Effector memory CD4-positive, alpha-beta T cell (primary cell): ENCODE results near the gene ALDH9A1.
"Not testable (repeated sequence)": the region's sequence is repeated elsewhere in the genome, so short reads cannot be mapped to it uniquely, and the experiment has no call there.

Source experiments
- DNase-seq, 3 donors: peaks; one replicate each; pipeline ENCODE4 v3.0.0-alpha.2; 2020
- H3K27ac ChIP-seq: 2 replicates; pipeline ENCODE4 v1.7.0; 2013; ENCODE audit warnings: mild to moderate bottlenecking, low read length, moderate library complexity; ENCODE audit not compliant: insufficient read depth, poor library complexity, severe bottlenecking
- H3K27me3 ChIP-seq: replicated peaks from 2 replicates; pipeline ENCODE4 v1.7.0; 2013; ENCODE audit warnings: mild to moderate bottlenecking, low read length; ENCODE audit not compliant: insufficient read depth, control insufficient read depth, poor library complexity, severe bottlenecking
- H3K36me3 ChIP-seq: 2 replicates; pipeline ENCODE4 v1.7.0; 2013; ENCODE audit warnings: mild to moderate bottlenecking, low read length, moderate library complexity; ENCODE audit not compliant: control insufficient read depth, insufficient read depth
- H3K4me1 ChIP-seq: 2 replicates; pipeline ENCODE4 v1.7.0; 2013; ENCODE audit warnings: low read length, mild to moderate bottlenecking; ENCODE audit not compliant: control insufficient read depth, insufficient read depth, poor library complexity, severe bottlenecking
- H3K4me3 ChIP-seq: 2 replicates; pipeline ENCODE4 v1.7.0; 2013; ENCODE audit warnings: low read length, low read depth, mild to moderate bottlenecking; ENCODE audit not compliant: insufficient read depth, poor library complexity, severe bottlenecking
- H3K9me3 ChIP-seq: 2 replicates; pipeline ENCODE4 v1.7.0; 2013; ENCODE audit warnings: mild to moderate bottlenecking, low read length, moderate library complexity; ENCODE audit not compliant: control insufficient read depth

Gene ALDH9A1

DNA sequence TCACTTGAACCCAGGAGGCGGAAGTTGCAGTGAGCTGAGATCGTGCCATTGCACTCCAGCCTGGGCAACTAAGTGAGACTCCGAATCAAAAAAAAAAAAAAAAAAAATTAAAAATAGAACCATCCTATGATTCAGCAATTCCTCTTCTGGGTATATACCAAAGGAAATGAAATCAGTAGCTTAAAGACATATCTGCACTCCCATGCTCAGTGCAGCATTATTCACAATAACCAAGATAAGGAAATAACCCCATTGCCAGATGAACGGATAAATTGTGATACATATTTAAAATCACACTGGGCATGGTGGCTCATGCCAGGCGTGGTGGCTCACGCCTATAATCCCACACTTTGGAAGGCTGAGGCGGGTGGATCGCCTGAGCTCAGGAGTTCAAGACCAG is 23.8 kb downstream of the ALDH9A1 start:
- H3K27ac ChIP-seq: no peak overlapping the region
- H3K36me3 ChIP-seq: peaks cover 38% of the 10 kb centered on the region
- H3K9me3 ChIP-seq: no peaks in the 10 kb centered on the region
- no peak overlapping the region for H3K4me3 ChIP-seq
- DNase-seq: no peak
- H3K4me1 ChIP-seq: no peaks in the 10 kb centered on the region
- no peaks in the 10 kb centered on the region for H3K27me3 ChIP-seq

DNA sequence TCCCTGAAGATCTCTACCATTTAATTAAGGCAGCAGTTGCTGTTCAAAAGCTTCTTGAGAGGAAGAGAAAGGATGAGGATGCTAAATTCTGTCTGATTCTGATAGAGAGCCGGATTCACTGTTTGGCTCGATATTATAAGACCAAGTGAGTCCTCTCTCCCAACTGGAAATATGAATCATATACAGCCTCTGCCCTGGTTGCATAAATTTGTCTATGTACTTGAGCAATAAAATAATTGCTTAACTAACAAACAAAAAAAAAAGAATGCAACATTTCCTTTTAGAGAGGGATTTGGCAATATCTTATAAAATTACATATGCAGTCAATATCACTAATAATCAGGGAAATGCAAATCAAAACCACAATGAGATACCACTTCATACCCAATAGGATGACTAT is 26.8 kb downstream of the ALDH9A1 start:
- peaks cover 49% of the 10 kb centered on the region for H3K36me3 ChIP-seq
- no peaks in the 10 kb centered on the region for H3K4me1 ChIP-seq
- no peak for DNase-seq

DNA sequence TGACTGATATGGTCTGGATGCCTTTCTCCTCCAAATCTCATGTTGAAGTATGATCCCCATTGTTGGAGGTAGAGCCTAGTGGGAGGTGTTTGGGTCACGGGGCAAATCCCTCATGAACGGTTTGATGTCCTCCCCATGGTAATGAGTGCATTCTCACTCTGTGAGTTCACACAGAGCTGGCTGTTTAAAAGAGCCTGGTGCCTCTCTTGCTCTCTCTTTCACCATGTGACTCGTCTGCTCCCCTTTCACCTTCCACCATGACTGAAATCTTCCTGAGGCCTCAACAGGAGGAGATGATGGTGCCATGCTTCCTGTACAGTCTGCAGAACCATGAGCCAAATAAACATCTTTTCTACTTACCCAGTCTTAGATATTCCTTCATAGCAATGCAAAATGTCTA is 30.2 kb downstream of the ALDH9A1 start:
- Histone ChIP-seq H3K27ac (no peak overlapping the region), H3K4me3 (no peak overlapping the region), H3K36me3 (peaks cover 62% of the 10 kb centered on the region), H3K4me1 (no peaks in the 10 kb centered on the region), H3K27me3 (no peaks in the 10 kb centered on the region), H3K9me3 (no peaks in the 10 kb centered on the region)
- DNase-seq: no peak

More for the DNA sequence above, 26.8 kb downstream of the ALDH9A1 start:
- no peak overlapping the region for H3K27ac ChIP-seq
- H3K4me3 ChIP-seq: no peak overlapping the region
- H3K9me3 ChIP-seq: no peaks in the 10 kb centered on the region
- no peaks in the 10 kb centered on the region for H3K27me3 ChIP-seq

DNA sequence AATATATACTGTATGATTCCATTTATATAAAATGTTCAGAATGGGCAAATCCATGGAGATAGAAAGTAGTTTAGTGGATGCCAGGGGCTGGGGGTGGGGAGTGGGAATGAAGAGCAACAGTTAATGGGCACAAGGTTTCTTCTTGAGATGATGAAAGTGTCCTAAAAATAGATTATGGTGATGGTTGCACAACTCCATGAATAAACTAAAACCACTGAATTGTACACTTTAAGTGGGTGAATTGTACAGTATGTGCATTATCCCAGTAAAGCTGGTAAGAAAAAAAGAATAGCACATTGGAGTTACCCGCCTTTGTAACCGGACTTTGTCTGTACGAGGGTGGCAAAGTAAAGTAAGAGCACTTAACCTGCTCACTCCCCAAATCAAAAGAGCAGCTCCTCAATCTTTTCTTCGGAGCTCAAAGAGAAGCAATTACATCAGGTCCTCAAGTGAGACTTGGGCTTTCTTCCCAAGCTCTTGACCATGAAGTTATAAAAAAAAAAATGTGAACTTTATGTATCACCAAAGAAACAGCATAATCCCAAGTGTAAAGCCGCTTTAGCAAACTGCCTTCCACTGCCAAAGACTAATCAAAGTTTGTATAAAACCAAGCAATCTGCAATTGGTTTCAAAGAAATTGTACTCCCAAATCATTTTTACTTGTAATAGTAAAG is 32.1 kb downstream of the ALDH9A1 start:
- no peak overlapping the region for H3K27ac ChIP-seq
- H3K4me3 ChIP-seq: no peak overlapping the region
- no peak for DNase-seq
- no peaks in the 10 kb centered on the region for H3K9me3 ChIP-seq
- no peaks in the 10 kb centered on the region for H3K27me3 ChIP-seq
- H3K36me3 ChIP-seq: peaks cover 68% of the 10 kb centered on the region
- no peaks in the 10 kb centered on the region for H3K4me1 ChIP-seq

DNA sequence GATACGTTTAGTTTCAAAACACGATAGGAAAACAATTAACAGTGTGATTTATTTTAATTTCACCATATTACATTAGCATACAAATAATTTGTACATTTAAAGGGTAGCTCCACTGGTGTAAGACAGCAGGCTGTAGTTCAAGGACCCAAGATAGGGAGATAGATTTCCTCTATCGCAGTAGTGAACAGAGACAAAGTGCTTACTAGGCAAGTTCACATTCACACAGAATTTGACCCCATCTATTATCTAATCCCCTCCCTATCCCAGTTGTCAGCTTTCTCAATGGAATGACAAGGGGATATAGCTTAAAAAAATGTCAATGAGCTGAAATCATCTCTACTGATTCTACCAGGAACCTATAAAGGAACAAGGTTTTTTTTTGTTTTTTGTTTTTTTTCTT is 36.2 kb downstream of the ALDH9A1 start:
- Histone ChIP-seq H3K36me3 (peaks cover 62% of the 10 kb centered on the region), H3K4me3 (no peak overlapping the region), H3K27me3 (no peaks in the 10 kb centered on the region)

DNA sequence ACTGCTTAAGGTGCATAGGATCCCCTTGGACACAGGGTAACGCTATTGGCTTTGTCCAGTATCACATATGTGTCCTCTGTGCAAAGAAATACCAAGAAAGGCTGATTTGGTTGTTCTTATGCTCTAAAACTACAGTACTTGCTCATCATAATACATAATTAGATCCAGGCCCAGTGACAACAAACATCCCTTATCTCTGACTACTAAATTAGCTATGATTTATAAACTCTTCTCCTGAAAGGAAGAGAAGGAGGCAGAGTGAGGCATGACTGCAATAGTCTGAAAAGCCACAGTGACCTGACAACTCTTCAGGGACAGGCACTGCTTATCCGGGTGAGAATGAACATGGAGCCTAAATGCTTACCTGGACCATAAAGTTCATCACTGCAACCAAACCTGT is 36.7 kb downstream of the ALDH9A1 start:
- DNase-seq: no peak
- no peaks in the 10 kb centered on the region for H3K27me3 ChIP-seq
- H3K4me3 ChIP-seq: no peak overlapping the region
- peaks cover 58% of the 10 kb centered on the region for H3K36me3 ChIP-seq
- H3K4me1 ChIP-seq: no peaks in the 10 kb centered on the region
- no peaks in the 10 kb centered on the region for H3K9me3 ChIP-seq
- no peak overlapping the region for H3K27ac ChIP-seq

More for the DNA sequence above, 36.2 kb downstream of the ALDH9A1 start:
- Histone ChIP-seq H3K4me1 (no peaks in the 10 kb centered on the region), H3K27ac (no peak overlapping the region), H3K9me3 (no peaks in the 10 kb centered on the region)
- DNase-seq: no peak

DNA sequence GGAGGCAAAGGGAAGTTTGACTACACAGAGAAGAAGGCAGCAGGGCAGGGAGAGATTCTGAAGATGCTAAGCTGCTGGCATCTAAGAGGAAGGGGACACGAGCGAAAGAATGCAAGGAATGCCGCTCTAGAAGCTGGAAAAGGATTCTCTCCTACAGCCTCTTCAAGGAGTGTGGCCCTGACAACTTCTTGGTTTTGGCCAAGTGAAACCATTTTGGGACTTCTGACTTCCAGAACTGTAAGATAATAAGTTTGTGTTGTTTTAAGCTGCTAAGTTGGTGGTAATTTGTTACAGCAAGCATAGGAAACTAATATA is 38.8 kb downstream of the ALDH9A1 start:
- H3K27me3 ChIP-seq: no peaks in the 10 kb centered on the region
- H3K27ac ChIP-seq: no peak overlapping the region
- no peaks in the 10 kb centered on the region for H3K4me1 ChIP-seq
- DNase-seq: no peak
- no peak overlapping the region for H3K4me3 ChIP-seq
- H3K9me3 ChIP-seq: no peaks in the 10 kb centered on the region
- peaks cover 59% of the 10 kb centered on the region for H3K36me3 ChIP-seq

DNA sequence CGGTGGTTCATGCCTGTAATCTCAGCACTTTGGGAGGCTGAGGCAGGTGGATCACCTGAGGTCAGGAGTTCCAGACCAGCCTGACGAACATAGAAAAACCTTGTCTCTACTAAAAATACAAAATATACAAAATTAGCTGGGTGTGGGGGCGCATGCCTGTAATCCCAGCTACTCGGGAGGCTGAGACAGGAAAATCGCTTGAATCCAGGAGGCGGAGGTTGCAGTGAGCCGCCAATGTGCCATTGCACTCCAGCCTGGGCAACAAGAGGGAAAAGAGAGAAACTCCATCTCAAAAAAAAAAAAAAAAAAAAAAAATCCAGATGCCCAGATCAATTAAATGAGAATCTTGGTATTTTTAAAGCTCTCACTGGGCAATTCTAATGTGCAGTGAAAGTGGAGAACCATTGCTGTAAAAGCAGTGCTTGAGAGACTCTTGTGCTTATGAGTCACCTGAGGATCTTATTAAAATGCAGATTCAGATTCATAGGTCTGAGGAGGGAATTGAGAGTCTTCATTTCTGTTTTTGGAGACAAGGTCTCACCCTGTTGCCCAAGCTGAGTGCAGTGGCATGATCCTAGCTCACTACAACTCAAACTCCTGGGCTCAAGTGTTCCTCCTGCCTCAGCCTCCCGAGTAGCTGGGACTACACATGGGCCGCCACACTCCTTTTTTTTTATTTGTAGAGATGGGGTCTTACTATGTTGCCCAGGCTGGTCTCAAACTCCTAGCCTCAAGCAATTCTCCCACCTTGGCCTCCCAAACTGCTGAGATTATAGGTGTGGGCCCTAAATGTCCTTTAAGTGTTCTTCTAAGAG is 39.4 kb downstream of the ALDH9A1 start:
- H3K36me3 ChIP-seq: peaks cover 57% of the 10 kb centered on the region
- not testable (repeated sequence) for H3K27ac ChIP-seq

DNA sequence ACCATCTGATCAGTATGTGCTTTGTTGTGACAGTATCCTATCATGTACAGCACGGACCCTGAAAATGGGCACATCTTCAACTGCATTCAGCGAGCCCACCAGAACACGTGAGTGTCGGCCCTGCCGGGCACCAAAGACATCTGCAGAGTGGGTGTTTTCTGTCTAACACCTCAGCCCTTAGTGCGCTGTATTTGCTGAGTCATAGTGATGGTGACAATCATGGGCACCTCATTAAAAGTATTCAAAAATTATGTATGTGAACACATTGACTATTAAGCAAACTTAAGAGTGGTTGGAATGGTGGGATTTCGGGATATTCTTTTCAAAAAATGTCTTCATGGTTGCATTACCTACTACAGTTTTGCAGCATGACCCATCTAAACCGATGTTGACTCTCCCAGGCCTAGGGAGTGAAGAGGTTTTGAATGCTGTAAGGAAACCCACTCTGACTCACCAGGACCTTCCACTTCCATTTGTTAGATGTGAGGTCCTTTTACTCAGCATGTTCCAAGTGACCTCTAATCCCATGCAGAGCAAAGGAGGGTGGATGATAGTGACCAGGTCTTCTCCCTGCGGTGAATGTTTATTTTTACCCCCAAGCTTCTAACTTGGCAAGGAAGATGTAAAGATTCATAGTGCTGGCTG is 47.3 kb downstream of the ALDH9A1 start:
- Histone ChIP-seq H3K4me3 (no peak overlapping the region), H3K27ac (no peak overlapping the region), H3K27me3 (no peaks in the 10 kb centered on the region), H3K36me3 (peaks cover 35% of the 10 kb centered on the region), H3K9me3 (no peaks in the 10 kb centered on the region), H3K4me1 (peaks cover 7% of the 10 kb centered on the region)
- DNase-seq: no peak

More for the DNA sequence above, 39.4 kb downstream of the ALDH9A1 start:
- not testable (repeated sequence) for H3K9me3 ChIP-seq, H3K4me3 ChIP-seq, H3K4me1 ChIP-seq, DNase-seq, H3K27me3 ChIP-seq
